ENCODE measurements around the gene CLDN11. TPM values are rescaled to one million over a fixed set of nuclear protein-coding genes. Genes with fewer than 3 reads are reported as not detected.

Gene CLDN11
- total RNA-seq, 1 experiment from 2014 or later = not detected

DNA sequence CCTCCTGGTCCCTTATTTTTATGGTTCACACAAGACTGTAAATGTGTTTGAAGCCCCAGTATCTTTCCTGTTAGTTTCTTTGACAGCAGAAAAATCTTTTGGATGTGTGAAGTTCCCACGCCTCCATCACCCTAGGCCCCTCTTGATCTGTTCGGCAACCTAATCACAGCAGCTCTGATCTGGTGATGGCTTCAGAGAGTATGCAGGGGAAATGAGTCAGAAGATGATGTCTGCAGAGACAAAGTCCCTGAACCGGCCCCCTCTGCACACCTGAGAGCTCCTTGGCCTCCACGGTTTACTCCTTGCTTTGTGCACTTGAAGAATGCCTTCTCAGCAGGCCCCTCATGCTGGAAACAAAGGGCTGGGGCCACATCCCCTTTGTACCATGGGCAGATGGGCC is 63.5 kb downstream of the CLDN11 start:
- intact Hi-C loops (cut with micrococcal nuclease) = no loop called here
- ChIA-PET CTCF (interaction anchor here (0.7 to 1.5 kb wide), 5 partner anchors 8 to 342 kb away, joined by 3 to 5 read pairs (median 4); no protein-coding TSS in a partner anchor), POLR2A (interaction anchor here (1.1 kb wide), 1 partner anchor 13 kb away, joined by 4 read pairs; no protein-coding TSS in a partner anchor)
- BruUV-seq (replicated peaks) = no TSS peak
- H3K4me1 Mint-ChIP-seq (ENCODE audit: insufficient read depth, unreplicated experiment) = no peaks in the 10 kb centered on the region
- no peaks in the 10 kb centered on the region for H3K27me3 Mint-ChIP-seq (ENCODE audit: insufficient read depth, unreplicated experiment)
- H3K4me3 Mint-ChIP-seq (ENCODE audit: unreplicated experiment) = no peak overlapping the region
- H3K36me3 Mint-ChIP-seq (ENCODE audit: insufficient read depth, unreplicated experiment) = no peaks in the 10 kb centered on the region
- TF ChIP-seq, protein P1, sequence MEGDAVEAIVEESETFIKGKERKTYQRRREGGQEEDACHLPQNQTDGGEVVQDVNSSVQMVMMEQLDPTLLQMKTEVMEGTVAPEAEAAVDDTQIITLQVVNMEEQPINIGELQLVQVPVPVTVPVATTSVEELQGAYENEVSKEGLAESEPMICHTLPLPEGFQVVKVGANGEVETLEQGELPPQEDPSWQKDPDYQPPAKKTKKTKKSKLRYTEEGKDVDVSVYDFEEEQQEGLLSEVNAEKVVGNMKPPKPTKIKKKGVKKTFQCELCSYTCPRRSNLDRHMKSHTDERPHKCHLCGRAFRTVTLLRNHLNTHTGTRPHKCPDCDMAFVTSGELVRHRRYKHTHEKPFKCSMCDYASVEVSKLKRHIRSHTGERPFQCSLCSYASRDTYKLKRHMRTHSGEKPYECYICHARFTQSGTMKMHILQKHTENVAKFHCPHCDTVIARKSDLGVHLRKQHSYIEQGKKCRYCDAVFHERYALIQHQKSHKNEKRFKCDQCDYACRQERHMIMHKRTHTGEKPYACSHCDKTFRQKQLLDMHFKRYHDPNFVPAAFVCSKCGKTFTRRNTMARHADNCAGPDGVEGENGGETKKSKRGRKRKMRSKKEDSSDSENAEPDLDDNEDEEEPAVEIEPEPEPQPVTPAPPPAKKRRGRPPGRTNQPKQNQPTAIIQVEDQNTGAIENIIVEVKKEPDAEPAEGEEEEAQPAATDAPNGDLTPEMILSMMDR (IDR thresholded peaks at IDR 0.05; ENCODE audit: unreplicated experiment) = no peak
- H3K27ac Mint-ChIP-seq (ENCODE audit: low read depth, unreplicated experiment) = no peak overlapping the region
- H3K9me3 Mint-ChIP-seq (ENCODE audit: unreplicated experiment) = no peaks in the 10 kb centered on the region
- no peak for DNase-seq (ENCODE audit: unreplicated experiment)

DNA sequence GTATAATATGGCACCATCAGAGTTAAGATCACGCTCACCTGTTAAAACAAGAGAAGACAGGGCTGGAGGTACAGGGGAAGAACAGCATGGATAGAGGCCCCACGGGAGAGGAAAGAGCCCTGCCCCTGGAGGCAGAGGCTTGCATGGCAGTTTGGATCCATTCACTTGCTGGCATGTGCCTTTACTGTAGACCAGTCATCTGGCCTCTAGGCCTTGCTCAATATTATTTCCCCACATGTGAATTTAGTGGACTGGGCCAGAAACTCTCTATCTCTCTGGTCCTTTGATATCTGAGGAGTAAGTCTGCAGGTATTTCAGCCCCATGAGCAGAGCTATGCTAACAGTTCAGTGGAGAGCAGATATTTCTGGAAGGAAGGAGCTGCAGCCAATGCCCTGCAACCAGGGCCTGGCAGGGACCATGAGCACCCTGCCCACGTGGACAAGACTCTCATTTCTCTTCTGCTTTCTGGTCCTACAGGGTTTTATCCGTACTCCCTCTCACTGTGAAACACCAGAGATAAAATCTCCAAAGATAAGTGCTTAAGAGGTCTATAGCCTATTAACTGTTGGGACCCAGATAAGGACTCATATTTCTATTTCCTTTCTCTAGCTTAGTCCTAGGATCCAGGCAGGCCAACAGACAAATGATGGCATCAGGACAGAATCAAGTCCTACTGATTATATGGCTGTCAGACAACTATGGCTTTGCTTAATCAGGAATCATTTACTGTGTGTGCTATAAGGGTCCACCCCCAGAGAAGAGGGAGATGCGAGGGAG is 65.0 kb downstream of the CLDN11 start:
- ChIA-PET POLR2A (no interaction called here), CTCF (interaction anchor here (0.6 to 1.5 kb wide), 2 partner anchors 12 to 328 kb away, joined by 3 to 4 read pairs; no protein-coding TSS in a partner anchor)
- TF ChIP-seq, protein P1 (IDR thresholded peaks at IDR 0.05; ENCODE audit: unreplicated experiment) = no peak
- no peak overlapping the region for H3K27ac Mint-ChIP-seq (ENCODE audit: low read depth, unreplicated experiment)
- H3K27me3 Mint-ChIP-seq (ENCODE audit: insufficient read depth, unreplicated experiment) = no peaks in the 10 kb centered on the region
- no peak overlapping the region for H3K4me3 Mint-ChIP-seq (ENCODE audit: unreplicated experiment)
- no peaks in the 10 kb centered on the region for H3K9me3 Mint-ChIP-seq (ENCODE audit: unreplicated experiment)
- intact Hi-C loops (cut with micrococcal nuclease) = no loop called here
- peak; percentile 36 for DNase-seq (ENCODE audit: unreplicated experiment)
- H3K36me3 Mint-ChIP-seq (ENCODE audit: insufficient read depth, unreplicated experiment) = no peaks in the 10 kb centered on the region
- H3K4me1 Mint-ChIP-seq (ENCODE audit: insufficient read depth, unreplicated experiment) = no peaks in the 10 kb centered on the region
- BruUV-seq (replicated peaks) = no TSS peak

Small RNAs within 50 kb of the gene (microRNA-seq; reads per million reads assigned to microRNA genes)
- gene MIR6828 = not detected

Other genes starting within 250 kb of the CLDN11 start
- 54.3 and 65.3 TPM in 2 replicates for gene PHC3, start 237.1 kb upstream of the CLDN11 start, total RNA-seq (2022)
- gene PRKCI, start 196.4 kb upstream of the CLDN11 start, total RNA-seq (2022) = 46.3 and 62.8 TPM in 2 replicates
- gene SKIL, start 61.2 kb upstream of the CLDN11 start, total RNA-seq (2022) = 31.9 and 34.7 TPM in 2 replicates
- gene SLC7A14, start 167.2 kb downstream of the CLDN11 start, total RNA-seq (2022) = not detected in 2 replicates

All from MCF 10A (cell line).